ENCODE results near the gene KRT15. TPM values are rescaled to one million over a fixed set of nuclear protein-coding genes. Genes with fewer than 3 reads are reported as not detected.
A peak's percentile ranks its signal among the peaks of the same experiment; 100 is the strongest.

KRT15 gene
- total and polyA plus RNA-seq, 7 donors: 5.4 to 10.3 (median 9.2) TPM; not detected in 4

GRCh38 chr17:41548844-41549595 lies 30.3 kb upstream of the KRT15 start:
- no peaks in the 10 kb centered on the region for H3K36me3 ChIP-seq
- H3K27ac ChIP-seq: peak overlapping the region in 3 of 4 donors; percentile 54 to 65 (median 56)
- H3K4me1 ChIP-seq: peaks cover 0 to 30% (median 23%) of the 10 kb centered on the region in 4 donors
- WGBS, 2 donors: 1 to 3% methylated on average over 25 of the region's 25 CpGs
- peak overlapping the region in 3 of 4 donors; percentile 5 to 33 (median 30) for H3K4me3 ChIP-seq
- TF ChIP-seq, protein P1, sequence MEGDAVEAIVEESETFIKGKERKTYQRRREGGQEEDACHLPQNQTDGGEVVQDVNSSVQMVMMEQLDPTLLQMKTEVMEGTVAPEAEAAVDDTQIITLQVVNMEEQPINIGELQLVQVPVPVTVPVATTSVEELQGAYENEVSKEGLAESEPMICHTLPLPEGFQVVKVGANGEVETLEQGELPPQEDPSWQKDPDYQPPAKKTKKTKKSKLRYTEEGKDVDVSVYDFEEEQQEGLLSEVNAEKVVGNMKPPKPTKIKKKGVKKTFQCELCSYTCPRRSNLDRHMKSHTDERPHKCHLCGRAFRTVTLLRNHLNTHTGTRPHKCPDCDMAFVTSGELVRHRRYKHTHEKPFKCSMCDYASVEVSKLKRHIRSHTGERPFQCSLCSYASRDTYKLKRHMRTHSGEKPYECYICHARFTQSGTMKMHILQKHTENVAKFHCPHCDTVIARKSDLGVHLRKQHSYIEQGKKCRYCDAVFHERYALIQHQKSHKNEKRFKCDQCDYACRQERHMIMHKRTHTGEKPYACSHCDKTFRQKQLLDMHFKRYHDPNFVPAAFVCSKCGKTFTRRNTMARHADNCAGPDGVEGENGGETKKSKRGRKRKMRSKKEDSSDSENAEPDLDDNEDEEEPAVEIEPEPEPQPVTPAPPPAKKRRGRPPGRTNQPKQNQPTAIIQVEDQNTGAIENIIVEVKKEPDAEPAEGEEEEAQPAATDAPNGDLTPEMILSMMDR (IDR thresholded peaks at IDR 0.05): peak; percentile 59 to 91 (median 81)
- TF ChIP-seq POLR2A (IDR thresholded peaks at IDR 0.05): no peak
- H3K27me3 ChIP-seq: no peaks in the 10 kb centered on the region
- DNase-seq: peak; percentile 85
- intact Hi-C loops (cut with DNase I): loop anchor here (1.0 to 5.0 kb wide), 5 partner anchors 99 to 747 kb away; no protein-coding TSS in a partner anchor
- H3K9me3 ChIP-seq: peaks cover 0 to 2% (median 0%) of the 10 kb centered on the region in 4 donors

GRCh38 chr17:41547921-41548843 lies 29.5 kb upstream of the KRT15 start:
- TF ChIP-seq EP300 (IDR thresholded peaks at IDR 0.05) (no peak), POLR2A (IDR thresholded peaks at IDR 0.05) (peak in 1 of 2 donors; percentile 14)
- intact Hi-C loops (cut with DNase I): loop anchor here (1.0 to 5.0 kb wide), 3 partner anchors 119 to 746 kb away; no protein-coding TSS in a partner anchor
- Histone ChIP-seq H3K27me3 (no peaks in the 10 kb centered on the region), H3K9me3 (peaks cover 0 to 2% (median 0%) of the 10 kb centered on the region in 4 donors), H3K4me1 (peaks cover 0 to 30% (median 23%) of the 10 kb centered on the region in 4 donors), H3K4me3 (peak overlapping the region in 3 of 4 donors; percentile 5 to 33 (median 30)), H3K27ac (peak overlapping the region in 3 of 4 donors; percentile 54 to 65 (median 56)), H3K36me3 (no peaks in the 10 kb centered on the region)
- WGBS, 2 donors: 23 to 37% methylated on average over 23 of the region's 23 CpGs
- peak; percentile 70 for DNase-seq

DNA sequence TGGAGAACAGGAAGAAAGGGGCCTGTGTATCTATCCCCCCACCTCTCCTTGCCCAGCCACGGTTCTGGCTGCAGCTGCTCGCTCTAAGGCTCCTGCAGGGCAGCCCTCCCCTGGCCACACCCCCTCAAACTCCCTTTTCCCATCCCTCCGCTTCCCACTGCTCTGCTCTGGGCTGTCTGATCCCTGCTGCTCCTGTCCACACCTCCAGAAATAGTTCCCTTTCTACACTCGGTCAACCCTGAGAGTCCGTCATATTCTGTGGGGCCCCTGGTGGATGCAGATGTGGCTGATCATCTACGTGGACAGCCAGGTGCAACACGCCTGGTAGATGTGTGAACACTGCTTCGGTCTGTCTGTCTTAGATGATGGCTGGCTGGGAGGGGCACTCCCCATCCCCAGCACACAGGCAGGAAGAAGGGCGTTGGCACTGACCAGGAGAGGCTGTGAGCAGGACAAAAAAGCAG lies 28.7 kb upstream of the KRT15 start:
- H3K27me3 ChIP-seq: no peaks in the 10 kb centered on the region
- H3K4me3 ChIP-seq: no peak overlapping the region
- H3K36me3 ChIP-seq: no peaks in the 10 kb centered on the region
- peak overlapping the region in 2 of 4 donors; percentile 54 to 65 for H3K27ac ChIP-seq
- WGBS, 2 donors: 38 to 73% methylated on average over 9 of the region's 9 CpGs
- TF ChIP-seq POLR2A (IDR thresholded peaks at IDR 0.05) (no peak), EP300 (IDR thresholded peaks at IDR 0.05) (no peak), POLR2AphosphoS5 (IDR thresholded peaks at IDR 0.05) (no peak)
- TF ChIP-seq, protein P1 (IDR thresholded peaks at IDR 0.05): no peak
- intact Hi-C loops (cut with DNase I): loop anchor here (5.0 kb wide), 1 partner anchor 745 kb away; no protein-coding TSS in a partner anchor
- H3K4me1 ChIP-seq: peaks cover 0 to 30% (median 23%) of the 10 kb centered on the region in 4 donors
- no peak for DNase-seq
- peaks cover 0 to 2% (median 0%) of the 10 kb centered on the region in 4 donors for H3K9me3 ChIP-seq

- Histone ChIP-seq H3K27me3 (no peaks in the 10 kb centered on the region), H3K4me3 (no peak overlapping the region), H3K36me3 (no peaks in the 10 kb centered on the region), H3K4me1 (peaks cover 0 to 30% (median 23%) of the 10 kb centered on the region in 4 donors), H3K27ac (no peak overlapping the region), H3K9me3 (peaks cover 0 to 2% (median 0%) of the 10 kb centered on the region in 4 donors)
- TF ChIP-seq EP300 (IDR thresholded peaks at IDR 0.05) (no peak), POLR2AphosphoS5 (IDR thresholded peaks at IDR 0.05) (no peak), POLR2A (IDR thresholded peaks at IDR 0.05) (no peak)
- TF ChIP-seq, protein P1 (IDR thresholded peaks at IDR 0.05): no peak
- intact Hi-C loops (cut with DNase I): loop anchor here (5.0 kb wide), 1 partner anchor 745 kb away; no protein-coding TSS in a partner anchor
- DNase-seq: no peak
- 98% methylated on average over 3 of the region's 3 CpGs for whole genome bisulfite sequencing, 2 donors
These were observed 28.1 kb upstream of the KRT15 start for GRCh38 chr17:41546819-41547218.
